ENCODE data around the gene ACTMAP.

DNA sequence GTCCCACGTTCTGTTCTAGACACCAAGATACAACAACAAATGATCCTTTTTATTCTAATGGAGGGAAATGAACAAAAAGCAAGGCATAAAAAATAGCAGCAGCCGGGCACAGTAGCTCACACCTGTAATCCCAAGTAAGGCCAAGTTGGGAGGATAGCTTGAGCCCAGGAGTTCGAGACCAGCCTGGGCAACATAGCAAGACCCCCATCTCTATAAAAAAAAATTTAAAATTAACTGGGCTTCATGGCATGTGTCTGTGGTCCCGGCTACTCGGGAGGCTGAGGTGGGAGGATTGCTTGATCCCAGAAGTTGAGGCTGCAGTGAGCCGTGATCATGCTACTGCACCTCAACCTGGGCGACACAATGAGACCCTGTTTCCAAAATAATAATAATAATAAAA is 26.1 kb upstream of the ACTMAP start:
- TF ChIP-seq CTCF (conservative IDR thresholded peaks at IDR 0.05; ENCODE audit: low read length) (no peak), EZH2phosphoT487 (IDR thresholded peaks at IDR 0.05; ENCODE audit: borderline replicate concordance, low read depth, low read length) (no peak)

Measured in OCI-LY7 (cell line).